Stimulated activated CD8-positive, alpha-beta memory T cell treated with anti-CD3 and anti-CD28 coated beads, Interleukin-15, amount 100 ng/mL, for 24 hours (primary cell): ENCODE data around the gene ANXA6.

Experiments used
- DNase-seq: peaks from one replicate; pipeline ENCODE4 v3.0.0-alpha.2; 2020; ENCODE audit warnings: low read depth

The ANXA6 gene

GRCh38 chr5:151128817-151129216, 28.8 kb downstream of the ANXA6 start:
- DNase-seq, result no peak

GRCh38 chr5:151127926-151128325, 29.7 kb downstream of the ANXA6 start:
- DNase-seq, result no peak

- DNase-seq, result peak; percentile 31
Observed at GRCh38 chr5:151126199-151126645, 31.4 kb downstream of the ANXA6 start.

GRCh38 chr5:151125421-151125820, 32.2 kb downstream of the ANXA6 start:
- no peak for DNase-seq

- DNase-seq, result no peak
Observed at GRCh38 chr5:151123897-151124751, 33.5 kb downstream of the ANXA6 start.

GRCh38 chr5:151122828-151123227, 34.8 kb downstream of the ANXA6 start:
- DNase-seq, result no peak

- DNase-seq, result no peak
Observed at GRCh38 chr5:151121665-151122064, 35.9 kb downstream of the ANXA6 start.

GRCh38 chr5:151121095-151121494, 36.5 kb downstream of the ANXA6 start:
- DNase-seq, result no peak

- DNase-seq, result no peak
Observed at GRCh38 chr5:151118913-151119575, 38.5 kb downstream of the ANXA6 start.

- peak; percentile 43 for DNase-seq
Observed at GRCh38 chr5:151115272-151115905, 42.2 kb downstream of the ANXA6 start.

GRCh38 chr5:151113651-151114050, 43.9 kb downstream of the ANXA6 start:
- no peak for DNase-seq

GRCh38 chr5:151110992-151111391, 46.6 kb downstream of the ANXA6 start:
- no peak for DNase-seq

GRCh38 chr5:151110122-151110681, 47.4 kb downstream of the ANXA6 start:
- no peak for DNase-seq

- DNase-seq, result no peak
Observed at GRCh38 chr5:151108566-151108965, 49.0 kb downstream of the ANXA6 start.

- no peak for DNase-seq
Observed at GRCh38 chr5:151107738-151108520, 49.6 kb downstream of the ANXA6 start.

GRCh38 chr5:151107084-151107483, 50.5 kb downstream of the ANXA6 start:
- no peak for DNase-seq

GRCh38 chr5:151106509-151106908, 51.1 kb downstream of the ANXA6 start:
- DNase-seq, result no peak

- DNase-seq, result no peak
Observed at GRCh38 chr5:151106043-151106442, 51.5 kb downstream of the ANXA6 start.

- DNase-seq, result no peak
Observed at GRCh38 chr5:151105561-151105960, 52.0 kb downstream of the ANXA6 start.

- no peak for DNase-seq
Observed at GRCh38 chr5:151104795-151105194, 52.8 kb downstream of the ANXA6 start.

- DNase-seq, result no peak
Observed at GRCh38 chr5:151101746-151102145, 55.8 kb downstream of the ANXA6 start.

- no peak for DNase-seq
Observed at GRCh38 chr5:151101151-151101550, 56.4 kb downstream of the ANXA6 start.
